HepG2 (cell line): ENCODE measurements around the gene GAS6. TPM values are rescaled to one million over a fixed set of nuclear protein-coding genes. Genes with fewer than 3 reads are reported as not detected.

ENCODE experiments used
- ATAC-seq: fragments of 200-7000 bp; cut with Tn5 transposase; 3 replicates; pipeline ENCODE4 v1.9.1; 2020; ENCODE audit warnings: mild to moderate bottlenecking, moderate library complexity
- BruUV-seq: library from RNA; stranded (reverse); fragments of 400-500 nt; replicated peaks from 2 replicates; lab custom pipeline; 2021; lab: Mats Ljungman, UMichigan
- CTCF ChIA-PET: fragments of 300-600 bp; formaldehyde crosslinking; extraction: SDS; loops from one replicate; lab custom pipeline; 2021; ENCODE audit warnings: low total read pairs, inconsistent platforms, low intra/inter-chr PET ratio; lab: Yijun Ruan, JAX
- POLR2A ChIA-PET: fragments of 350-600 bp; sonication (Branson Sonifier 250); formaldehyde crosslinking; loops from one replicate; lab custom pipeline; 2020; ENCODE audit warnings: antibody characterized with exemption, inconsistent platforms; lab: Yijun Ruan, JAX
- DNase-seq: peaks from one replicate; pipeline ENCODE4 v3.0.0-alpha.2; 2015; ENCODE audit warnings: low spot score
- FAIRE-seq: peaks from 3 replicates; lab custom pipeline; 2011; peaks lifted over from hg19 to GRCh38; lab: Jason Lieb, UNC
- H2AFZ ChIP-seq: one replicate; pipeline ENCODE4 v1.6.1; 2011; ENCODE audit warnings: low read length, inconsistent platforms
- H3K27ac ChIP-seq: fragments of 300-600 bp; 3 replicates; pipeline ENCODE4 v1.8.0; 2011; ENCODE audit warnings: mixed run types, mild to moderate bottlenecking, mixed read lengths, low read length, inconsistent platforms; ENCODE audit not compliant: insufficient read depth; ENCODE audit errors: extremely low read length
- H3K27me3 ChIP-seq, 2 experiments: fragments of 200-600 bp in 1 of 2; 2 replicates in 1 of 2; 3 replicates in 1 of 2; pipeline versions ENCODE4 v1.6.0 to v1.8.0; 2011; ENCODE audit warnings: low read length in 2 of 2, mild to moderate bottlenecking in 2 of 2, moderate library complexity in 2 of 2, inconsistent platforms in 1 of 2; ENCODE audit not compliant: insufficient read depth in 2 of 2, control insufficient read depth in 1 of 2
- H3K36me3 ChIP-seq, 2 experiments: fragments of 200-600 bp in 1 of 2; replicated peaks in 1 of 2; 2 replicates in 1 of 2; 3 replicates in 1 of 2; pipeline versions ENCODE4 v1.5.1 to v1.8.0; 2011; ENCODE audit warnings: low read length in 2 of 2, inconsistent platforms in 1 of 2; ENCODE audit not compliant: insufficient read depth in 2 of 2, control insufficient read depth in 1 of 2
- H3K4me1 ChIP-seq: 2 replicates; pipeline ENCODE4 v1.5.1; 2012; ENCODE audit warnings: low read length, inconsistent platforms; ENCODE audit not compliant: insufficient read depth
- H3K4me2 ChIP-seq: 2 replicates; pipeline ENCODE4 v1.6.0; 2011; ENCODE audit warnings: low read depth, low read length, inconsistent platforms
- H3K4me3 ChIP-seq, 3 experiments: fragments of 200-600 bp in 1 of 3; sonication (generic), shearing (Covaris generic) in 1 of 3; replicated peaks in 1 of 3; 2 replicates each; pipeline ENCODE4 v1.5.1; 2011 to 2016; ENCODE audit warnings: low read length in 3 of 3, inconsistent platforms in 2 of 3, low read depth in 2 of 3, mild to moderate bottlenecking in 2 of 3, control low read depth in 1 of 3, mixed read lengths in 1 of 3; ENCODE audit not compliant: insufficient read depth in 1 of 3
- H3K79me2 ChIP-seq: one replicate; pipeline ENCODE4 v1.6.1; 2011; ENCODE audit warnings: low read length, inconsistent platforms; ENCODE audit not compliant: insufficient read depth
- H3K9ac ChIP-seq: 2 replicates; pipeline ENCODE4 v1.6.0; 2011; ENCODE audit warnings: mild to moderate bottlenecking, low read depth, low read length, inconsistent platforms; ENCODE audit not compliant: insufficient read depth
- H3K9me3 ChIP-seq: 2 replicates; pipeline ENCODE4 v1.5.1; 2012; ENCODE audit warnings: mild to moderate bottlenecking, low read length
- H4K20me1 ChIP-seq: 2 replicates; pipeline ENCODE4 v1.6.0; 2011; ENCODE audit warnings: inconsistent platforms, mild to moderate bottlenecking, low read length, moderate library complexity; ENCODE audit not compliant: insufficient read depth
- CENPX ChIP-seq: sonication (generic); formaldehyde crosslinking; IDR thresholded peaks from 2 replicates; pipeline ENCODE4 v1.9.0; 2021; ENCODE audit warnings: mild to moderate bottlenecking, missing genetic modification reagents, moderate library complexity
- MAFF ChIP-seq: IDR thresholded peaks from 2 replicates; pipeline ENCODE4 v1.6.1; 2011; ENCODE audit warnings: low read depth, low read length, improper control_type of control experiment
- MAFK ChIP-seq, 2 experiments: IDR thresholded peaks in 1 of 2; conservative IDR thresholded peaks in 1 of 2; 2 replicates each; pipeline ENCODE4 v1.6.1; 2011; ENCODE audit warnings: improper control_type of control experiment in 2 of 2, low read length in 2 of 2
- TBX3 ChIP-seq: fragments of 450-650 bp; IDR thresholded peaks from 2 replicates; pipeline ENCODE4 v1.6.1; 2017; ENCODE audit warnings: antibody characterized with exemption, mild to moderate bottlenecking, inconsistent platforms, borderline replicate concordance
- ZHX1 ChIP-seq: sonication (generic); formaldehyde crosslinking; IDR thresholded peaks from 2 replicates; pipeline ENCODE4 v1.8.1; 2022; ENCODE audit warnings: low read depth, mild to moderate bottlenecking, missing genetic modification reagents
- WGBS: methylation state at CpG from one replicate; pipeline ENCODE4 v1.1.6; 2017; ENCODE audit warnings: low lambda C conversion rate; 5-methylcytosine and 5-hydroxymethylcytosine counted together
- in situ Hi-C: cut with HindIII; loops from 2 replicates; pipeline ENCODE4 v1.10.0; 2017; ENCODE audit warnings: low pct_unique_long_range_greater_than_20kb; ENCODE audit not compliant: extremely low pct_ligation_motif_present
- intact Hi-C: fragments of 100-400 bp; cut with micrococcal nuclease; formaldehyde crosslinking; loops from one replicate; pipeline ENCODE4 v1.10.0; 2022; ENCODE audit not compliant: unreplicated experiment
- polyA plus RNA-seq, 8 experiments: library from polyadenylated mRNA; depleted of rRNA in 3 of 8; stranded (reverse) in 7 of 8; unstranded in 1 of 8; fragments of >200 nt; fragmentation: Illumina TruSeq in 4 of 8; extraction: Trizol in 4 of 8; gene quantifications; 2 replicates each; pipeline versions ENCODE4 v1.2.1 to v1.2.3, GENCODE V29; 2011 to 2016; ENCODE audit warnings: low read depth in 4 of 8, missing spikeins in 1 of 8, mixed read lengths in 1 of 8; ENCODE audit not compliant: insufficient read depth in 1 of 8
- total RNA-seq, 5 experiments: library from RNA; depleted of rRNA; stranded (reverse); fragments of >200 nt; fragmentation: Illumina TruSeq; extraction: Trizol; gene quantifications; 2 replicates each; pipeline ENCODE4 v1.2.3, GENCODE V29; 2016; ENCODE audit warnings: low read depth in 1 of 5

Gene GAS6
- total and polyA plus RNA-seq, 2 of the 13 experiments (the other 11 are each of a cell fraction or from before 2014, with no cell fraction given), result 0.09 to 0.24 TPM

GRCh38 chr13:113785051-113786010 is 78.5 kb downstream of the GAS6 start:
- DNase-seq, result no peak
- no TSS peak for BruUV-seq
- peak; percentile 28; the same call in 1 of the 2 replicates for TF ChIP-seq MAFF
- no peak for TF ChIP-seq ZHX1 (CRISPR knock-in tag)
- TF ChIP-seq TBX3, result no peak
- TF ChIP-seq CENPX (CRISPR knock-in tag), result no peak
- TF ChIP-seq MAFK (conservative IDR thresholded peaks at IDR 0.05 in 1 of 2, IDR thresholded peaks at IDR 0.05 in 1 of 2; ENCODE audit: low read length in 2 of 2), result peak in 1 of 2 experiments; percentile 66; a peak in 3 of 4 replicates
- intact Hi-C loops, result no loop called here
- in situ Hi-C loops, result no loop called here
- ChIA-PET CTCF (no interaction called here), POLR2A (no interaction called here)
- H3K4me3 ChIP-seq, result no peak overlapping the region
- no peak overlapping the region for H2AFZ ChIP-seq
- FAIRE-seq, result no peak
- ATAC-seq, result no peak
- WGBS, result 6% methylated on average over 9 of the region's 19 CpGs
- H3K79me2 ChIP-seq, result no peaks in the 10 kb centered on the region
- no peaks in the 10 kb centered on the region for H3K4me1 ChIP-seq
- no peak overlapping the region for H3K27ac ChIP-seq
- H3K9ac ChIP-seq, result no peak overlapping the region
- H3K36me3 ChIP-seq, result no peaks in the 10 kb centered on the region
- H4K20me1 ChIP-seq, result no peaks in the 10 kb centered on the region
- no peak overlapping the region for H3K4me2 ChIP-seq
- peaks cover 3 to 33% of the 10 kb centered on the region in 2 experiments for H3K27me3 ChIP-seq
- H3K9me3 ChIP-seq, result no peaks in the 10 kb centered on the region
